H1 (cell line): ENCODE results near the gene ARHGEF39. TPM values are rescaled to one million over a fixed set of nuclear protein-coding genes. Genes with fewer than 3 reads are reported as not detected.

Source experiments
- CTCF ChIA-PET: fragments of 300-600 bp; sonication (Branson Sonifier 250); formaldehyde crosslinking; loops from one replicate; lab custom pipeline; 2021; ENCODE audit not compliant: partially characterized antibody; lab: Charles Lee
- POLR2A ChIA-PET: fragments of 300-600 bp; sonication (Branson Sonifier 250); formaldehyde crosslinking; loops from one replicate; lab custom pipeline; 2021; ENCODE audit warnings: inconsistent platforms; ENCODE audit not compliant: partially characterized antibody; lab: Charles Lee
- DNase-seq, 2 experiments: peaks; one replicate each; pipeline versions ENCODE4 v3.0.0 to v3.0.0-alpha.2; 2010 to 2022; ENCODE audit warnings: low spot score in 2 of 2, low read depth in 1 of 2, mixed read lengths in 1 of 2
- FAIRE-seq: peaks from 2 replicates; lab custom pipeline; 2011; peaks lifted over from hg19 to GRCh38; lab: Jason Lieb, UNC
- H2AFZ ChIP-seq: 2 replicates; pipeline ENCODE4 v1.8.1; 2012; ENCODE audit warnings: low read length, inconsistent platforms
- H2AK5ac ChIP-seq: 2 replicates; pipeline ENCODE4 v1.6.1; 2013; ENCODE audit warnings: low read depth, low read length
- H2BK120ac ChIP-seq: replicated peaks from 2 replicates; pipeline ENCODE3; 2013; ENCODE audit warnings: low read depth, low read length, inconsistent platforms
- H2BK12ac ChIP-seq: 2 replicates; pipeline ENCODE4 v1.6.1; 2013; ENCODE audit warnings: low read depth, low read length
- H2BK15ac ChIP-seq: 2 replicates; pipeline ENCODE4 v1.6.1; 2013; ENCODE audit warnings: low read length
- H2BK20ac ChIP-seq: 2 replicates; pipeline ENCODE4 v1.6.1; 2013; ENCODE audit warnings: low read length
- H2BK5ac ChIP-seq: 2 replicates; pipeline ENCODE4 v1.6.1; 2013; ENCODE audit warnings: low read depth, low read length
- H3K14ac ChIP-seq: 2 replicates; pipeline ENCODE4 v1.6.1; 2013; ENCODE audit warnings: inconsistent platforms; ENCODE audit not compliant: insufficient read length
- H3K18ac ChIP-seq: 2 replicates; pipeline ENCODE4 v1.6.1; 2013; ENCODE audit warnings: low read length; ENCODE audit errors: extremely low read depth
- H3K23ac ChIP-seq: 2 replicates; pipeline ENCODE4 v1.6.1; 2013; ENCODE audit warnings: inconsistent platforms; ENCODE audit not compliant: insufficient read length
- H3K23me2 ChIP-seq: 2 replicates; pipeline ENCODE4 v1.6.1; 2013; ENCODE audit warnings: low read depth, low read length
- H3K27ac ChIP-seq: 2 replicates; pipeline ENCODE4 v1.6.1; 2011; ENCODE audit warnings: low read depth, low read length, inconsistent platforms
- H3K27me3 ChIP-seq, 4 experiments: replicated peaks in 1 of 4; 1 replicate in 1 of 4; 2 replicates in 3 of 4; pipeline versions ENCODE4 v1.6.1 to v1.8.1; 2011 to 2013; ENCODE audit warnings: low read length in 3 of 4, mild to moderate bottlenecking in 3 of 4, inconsistent platforms in 2 of 4, mixed read lengths in 2 of 4, moderate library complexity in 1 of 4; ENCODE audit not compliant: control insufficient read depth in 3 of 4, insufficient read depth in 3 of 4; ENCODE audit errors: extremely low read depth in 1 of 4
- H3K36me3 ChIP-seq, 4 experiments: 2 replicates each; pipeline versions ENCODE4 v1.6.1 to v1.8.1; 2011 to 2013; ENCODE audit warnings: mild to moderate bottlenecking in 4 of 4, low read length in 3 of 4, moderate library complexity in 2 of 4, control low read depth in 1 of 4, inconsistent platforms in 1 of 4; ENCODE audit not compliant: insufficient read depth in 4 of 4, control insufficient read depth in 2 of 4
- H3K4ac ChIP-seq: replicated peaks from 2 replicates; pipeline ENCODE3; 2013; ENCODE audit warnings: low read length, low read depth, mixed read lengths, inconsistent platforms; ENCODE audit not compliant: insufficient read length
- H3K4me1 ChIP-seq, 4 experiments: replicated peaks in 1 of 4; 1 replicate in 1 of 4; 2 replicates in 3 of 4; pipeline versions ENCODE4 v1.6.1 to v1.8.1; 2011 to 2013; ENCODE audit warnings: low read length in 3 of 4, inconsistent platforms in 2 of 4, mixed read lengths in 1 of 4; ENCODE audit not compliant: insufficient read depth in 4 of 4, control insufficient read depth in 3 of 4
- H3K4me2 ChIP-seq, 2 experiments: 2 replicates each; pipeline versions ENCODE4 v1.6.1 to v1.8.1; 2011 to 2013; ENCODE audit warnings: low read depth in 2 of 2, low read length in 2 of 2, control low read depth in 1 of 2, inconsistent platforms in 1 of 2, mild to moderate bottlenecking in 1 of 2; ENCODE audit not compliant: insufficient read depth in 1 of 2
- H3K4me3 ChIP-seq, 4 experiments: fragments of 200-600, 300-600 bp in 1 of 4; sonication (generic), shearing (Covaris generic), sonication (Bioruptor Twin) in 1 of 4; 2 replicates each; pipeline versions ENCODE4 v1.5.1 to v1.8.1; 2011 to 2016; ENCODE audit warnings: low read length in 4 of 4, low read depth in 3 of 4, control low read depth in 2 of 4, inconsistent platforms in 2 of 4, mild to moderate bottlenecking in 2 of 4, mixed read lengths in 1 of 4, moderate library complexity in 1 of 4; ENCODE audit not compliant: insufficient read depth in 2 of 4; ENCODE audit errors: extremely low read depth in 1 of 4
- H3K56ac ChIP-seq: replicated peaks from 2 replicates; pipeline ENCODE3; 2013; ENCODE audit warnings: low read depth, mild to moderate bottlenecking, mixed read lengths, low read length, inconsistent platforms; ENCODE audit not compliant: insufficient read length
- H3K79me1 ChIP-seq: 2 replicates; pipeline ENCODE4 v1.6.1; 2013; ENCODE audit warnings: low read depth, low read length, control low read depth
- H3K79me2 ChIP-seq, 2 experiments: 2 replicates each; pipeline versions ENCODE4 v1.6.1 to v1.8.1; 2012 to 2013; ENCODE audit warnings: low read length in 2 of 2, mild to moderate bottlenecking in 2 of 2, inconsistent platforms in 1 of 2; ENCODE audit not compliant: insufficient read depth in 2 of 2, control insufficient read depth in 1 of 2
- H3K9ac ChIP-seq, 4 experiments: replicated peaks in 1 of 4; 1 replicate in 1 of 4; 2 replicates in 3 of 4; pipeline versions ENCODE4 v1.6.1 to v1.8.1; 2011 to 2013; ENCODE audit warnings: low read depth in 3 of 4, low read length in 3 of 4, control low read depth in 2 of 4, mild to moderate bottlenecking in 2 of 4, moderate library complexity in 2 of 4, inconsistent platforms in 1 of 4; ENCODE audit errors: extremely low read depth in 1 of 4
- H3K9me3 ChIP-seq, 2 experiments: 2 replicates each; pipeline versions ENCODE4 v1.6.1 to v1.8.1; 2012 to 2013; ENCODE audit warnings: mild to moderate bottlenecking in 2 of 2, moderate library complexity in 2 of 2, control low read depth in 1 of 2, inconsistent platforms in 1 of 2, low read depth in 1 of 2, low read length in 1 of 2, mixed read lengths in 1 of 2; ENCODE audit not compliant: insufficient read depth in 2 of 2
- H4K20me1 ChIP-seq, 2 experiments: replicated peaks in 1 of 2; 2 replicates each; pipeline versions ENCODE3 to v1.8.1; 2011 to 2013; ENCODE audit warnings: inconsistent platforms in 2 of 2, low read length in 2 of 2, mild to moderate bottlenecking in 1 of 2; ENCODE audit not compliant: insufficient read depth in 2 of 2, control insufficient read depth in 1 of 2
- H4K5ac ChIP-seq: 2 replicates; pipeline ENCODE4 v1.6.1; 2013; ENCODE audit warnings: low read length, low read depth, mixed read lengths, inconsistent platforms; ENCODE audit not compliant: insufficient read length
- H4K8ac ChIP-seq: 2 replicates; pipeline ENCODE4 v1.8.0; 2013; ENCODE audit warnings: mild to moderate bottlenecking, moderate library complexity, low read length, inconsistent platforms; ENCODE audit not compliant: insufficient read depth; ENCODE audit errors: extremely low read depth
- H4K91ac ChIP-seq: replicated peaks from 2 replicates; pipeline ENCODE3; 2013; ENCODE audit warnings: low read length, mixed read lengths, inconsistent platforms; ENCODE audit not compliant: insufficient read length
- PHF8 ChIP-seq: fragments of 200-600 bp; sonication (generic); conservative IDR thresholded peaks from 2 replicates; pipeline ENCODE4 v1.7.1; 2012; ENCODE audit warnings: low read depth, mild to moderate bottlenecking, inconsistent platforms, low read length, moderate library complexity
- POLR2AphosphoS5 ChIP-seq: IDR thresholded peaks from 2 replicates; pipeline ENCODE4 v1.6.1; 2011; ENCODE audit warnings: low read depth, low read length
- WGBS, 2 experiments: shearing (Covaris generic) in 1 of 2; methylation state at CpG; one replicate each; pipeline versions ENCODE4 v1.1.6 to v1.1.7; 2013 to 2015; ENCODE audit warnings: low lambda C conversion rate in 2 of 2, mixed read lengths in 2 of 2, inconsistent platforms in 1 of 2, low coverage in 1 of 2, missing lambda C conversion rate in 1 of 2; ENCODE audit not compliant: insufficient replicate concordance in 2 of 2, insufficient coverage in 1 of 2, insufficient read length in 1 of 2; ENCODE audit errors: extremely low coverage in 1 of 2, missing lambda C conversion rate in 1 of 2; 5-methylcytosine and 5-hydroxymethylcytosine counted together
- polyA plus RNA-seq, 7 experiments: library from polyadenylated mRNA; depleted of rRNA in 3 of 7; stranded (reverse) in 5 of 7; unstranded in 2 of 7; fragments of >200 nt in 5 of 7; fragments of 200-250 nt in 2 of 7; gene quantifications; 1 replicate in 5 of 7; 2 replicates in 1 of 7; 4 replicates in 1 of 7; pipeline versions ENCODE4 v1.2.1 to v1.2.3, GENCODE V29; 2011 to 2013; ENCODE audit warnings: missing spikeins in 2 of 7, mixed read lengths in 2 of 7
- total RNA-seq: library from RNA; stranded (reverse); fragmentation: NEBNext Ultra II Directional; extraction: Animal tissue kit (Norgen Biotek cat#: 25700); gene quantifications from 2 replicates; pipeline ENCODE4 v1.2.1, GENCODE V29; 2021

The ARHGEF39 gene
- total and polyA plus RNA-seq, 2 of the 8 experiments (the other 6 are each of a cell fraction or from before 2014, with no cell fraction given) = 18.6 to 18.7 TPM

DNA sequence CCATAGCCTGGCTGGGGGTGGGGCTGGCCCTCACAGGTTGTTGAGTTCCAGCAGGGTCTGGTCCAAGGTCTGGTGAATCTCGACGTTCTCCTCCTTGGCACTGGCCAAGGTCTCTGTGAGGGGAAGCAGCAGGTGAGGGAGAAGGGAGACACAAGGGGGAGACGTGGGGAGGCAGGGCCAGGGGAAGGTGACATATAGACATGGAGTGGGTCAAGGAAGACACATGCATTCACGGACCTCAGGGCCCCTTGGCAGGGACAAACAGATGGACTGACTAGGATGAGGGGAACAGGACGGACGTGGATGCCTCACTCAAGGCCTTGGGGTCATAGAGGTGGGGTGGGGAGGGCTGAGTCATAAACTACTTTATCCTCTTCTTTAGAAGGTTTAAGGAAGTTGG, 17.1 kb upstream of the ARHGEF39 start:
- FAIRE-seq = no peak
- ChIA-PET CTCF (interaction anchor here (0.9 kb wide), 1 partner anchor 54 kb away, joined by 3 read pairs; no protein-coding TSS in a partner anchor), POLR2A (interaction anchor here (1.5 to 8.4 kb wide), 4 partner anchors 8 to 24 kb away, joined by 3 to 55 read pairs (median 28); partner anchors contain the start of genes ARHGEF39, CA9, CCDC107 and RMRP)
- H4K20me1 ChIP-seq = peaks cover 5 to 8% of the 10 kb centered on the region in 2 experiments
- H3K36me3 ChIP-seq = peaks cover 14 to 43% (median 30%) of the 10 kb centered on the region in 4 experiments
- no peak overlapping the region for H3K27ac ChIP-seq
- no peak for DNase-seq
- H4K91ac ChIP-seq = no peak overlapping the region
- no peak overlapping the region for H3K4me2 ChIP-seq
- H4K8ac ChIP-seq = no peak overlapping the region
- H3K4ac ChIP-seq = no peak overlapping the region
- H2BK5ac ChIP-seq = no peak overlapping the region
- no peak overlapping the region for H3K14ac ChIP-seq
- H3K9me3 ChIP-seq = no peaks in the 10 kb centered on the region
- H4K5ac ChIP-seq = no peak overlapping the region
- no peak overlapping the region for H3K4me3 ChIP-seq
- no peak overlapping the region for H2BK120ac ChIP-seq
- H3K79me1 ChIP-seq = no peaks in the 10 kb centered on the region
- 90% methylated on average over 6 of the region's 6 CpGs; no CpG with 5 or more reads in 1 of the 2 experiments for WGBS, 2 experiments
- no peak overlapping the region for H2BK20ac ChIP-seq
- TF ChIP-seq PHF8 (no peak), POLR2AphosphoS5 (peak; percentile 68; the same call in 1 of the 2 replicates)
- no peaks in the 10 kb centered on the region for H3K23me2 ChIP-seq
- no peak overlapping the region for H3K23ac ChIP-seq
- no peaks in the 10 kb centered on the region for H3K27me3 ChIP-seq
- H2AK5ac ChIP-seq = no peak overlapping the region
- H3K4me1 ChIP-seq = peaks cover 0 to 6% (median 2%) of the 10 kb centered on the region in 4 experiments; a peak in 2 of 7 replicates
- no peaks in the 10 kb centered on the region; a peak in 1 of 4 replicates for H3K79me2 ChIP-seq
- no peak overlapping the region for H2BK12ac ChIP-seq
- H2BK15ac ChIP-seq = no peak overlapping the region
- H3K18ac ChIP-seq = no peak overlapping the region
- no peak overlapping the region for H3K9ac ChIP-seq
- H3K56ac ChIP-seq = no peak overlapping the region
- no peak overlapping the region for H2AFZ ChIP-seq
